GM21737 (cell line): ENCODE measurements around the gene GRIP1.
"Not testable (repeated sequence)": the region's sequence is repeated elsewhere in the genome, so short reads cannot be mapped to it uniquely, and the experiment has no call there.

ENCODE experiments used
- ATAC-seq: cut with Tn5 transposase; IDR thresholded peaks from one replicate; pipeline ENCODE4 v1.9.1; 2021; ENCODE audit warnings: mild to moderate bottlenecking, moderate library complexity; ENCODE audit not compliant: unreplicated experiment

The GRIP1 gene

GRCh38 chr12:66538970-66539369 lies 139.9 kb downstream of the GRIP1 start:
- ATAC-seq: no peak

- ATAC-seq: no peak
These were observed 141.0 kb downstream of the GRIP1 start for GRCh38 chr12:66537876-66538275.

- ATAC-seq: no peak
These were observed 145.1 kb downstream of the GRIP1 start for GRCh38 chr12:66533767-66534166.

- no peak for ATAC-seq
These were observed 147.1 kb downstream of the GRIP1 start for GRCh38 chr12:66531766-66532165.

GRCh38 chr12:66529934-66530333 lies 148.9 kb downstream of the GRIP1 start:
- ATAC-seq: no peak

GRCh38 chr12:66516561-66516960 lies 162.3 kb downstream of the GRIP1 start:
- ATAC-seq: no peak

GRCh38 chr12:66516133-66516532 lies 162.7 kb downstream of the GRIP1 start:
- no peak for ATAC-seq

- ATAC-seq: no peak
These were observed 164.3 kb downstream of the GRIP1 start for GRCh38 chr12:66514581-66514980.

- ATAC-seq: no peak
These were observed 170.9 kb downstream of the GRIP1 start for GRCh38 chr12:66508025-66508424.

GRCh38 chr12:66503746-66504145 lies 175.1 kb downstream of the GRIP1 start:
- ATAC-seq: no peak

GRCh38 chr12:66502911-66503310 lies 176.0 kb downstream of the GRIP1 start:
- no peak for ATAC-seq

- ATAC-seq: no peak
These were observed 178.0 kb downstream of the GRIP1 start for GRCh38 chr12:66500841-66501240.

- no peak for ATAC-seq
These were observed 178.8 kb downstream of the GRIP1 start for GRCh38 chr12:66500091-66500490.

GRCh38 chr12:66499000-66499399 lies 179.9 kb downstream of the GRIP1 start:
- no peak for ATAC-seq

GRCh38 chr12:66498059-66498458 lies 180.8 kb downstream of the GRIP1 start:
- ATAC-seq: not testable (repeated sequence)

- no peak for ATAC-seq
These were observed 181.6 kb downstream of the GRIP1 start for GRCh38 chr12:66497008-66497897.

- no peak for ATAC-seq
These were observed 182.3 kb downstream of the GRIP1 start for GRCh38 chr12:66496595-66496994.

GRCh38 chr12:66495709-66496108 lies 183.2 kb downstream of the GRIP1 start:
- ATAC-seq: no peak

- ATAC-seq: no peak
These were observed 185.1 kb downstream of the GRIP1 start for GRCh38 chr12:66493819-66494218.

- ATAC-seq: no peak
These were observed 187.0 kb downstream of the GRIP1 start for GRCh38 chr12:66491853-66492252.

GRCh38 chr12:66482351-66483203 lies 196.3 kb downstream of the GRIP1 start:
- no peak for ATAC-seq

- no peak for ATAC-seq
These were observed 210.9 kb downstream of the GRIP1 start for GRCh38 chr12:66467932-66468331.
